LNCAP (cell line): ENCODE data around the gene RAD9A.

Source experiments
- CTCF ChIP-seq: fragments of 450-650 bp; IDR thresholded peaks from 2 replicates; pipeline ENCODE4 v1.5.1; 2017; ENCODE audit warnings: mild to moderate bottlenecking

The RAD9A gene

GRCh38 chr11:67420646-67421429 lies 29.1 kb downstream of the RAD9A start:
- no peak for TF ChIP-seq CTCF

GRCh38 chr11:67421430-67422031 lies 29.7 kb downstream of the RAD9A start:
- TF ChIP-seq CTCF = no peak

GRCh38 chr11:67422891-67423290 lies 31.1 kb downstream of the RAD9A start:
- no peak for TF ChIP-seq CTCF

- no peak for TF ChIP-seq CTCF
These were observed 31.7 kb downstream of the RAD9A start for GRCh38 chr11:67423466-67423865.

- no peak for TF ChIP-seq CTCF
These were observed 32.3 kb downstream of the RAD9A start for GRCh38 chr11:67423891-67424613.

GRCh38 chr11:67428052-67429001 lies 36.5 kb downstream of the RAD9A start, which contains the start of gene RPS6KB2:
Gene RPS6KB2, plus strand, starts transcription at chr11:67428494. Its CDS starts 52 bp downstream, at chr11:67428546.
- TF ChIP-seq CTCF = no peak
